K562 (cell line): ENCODE data around the gene MT1X.

Experiments
- GATA2 ChIP-seq: sonication (generic); formaldehyde crosslinking; IDR thresholded peaks from 2 replicates; pipeline ENCODE4 v1.4.0; 2020; ENCODE audit warnings: mild to moderate bottlenecking, missing genetic modification reagents
- SRSF3 ChIP-seq: fragments of 200-400 bp; formaldehyde crosslinking; IDR thresholded peaks from 2 replicates; pipeline ENCODE4 v1.6.1; 2016; ENCODE audit warnings: mild to moderate bottlenecking, low read length, moderate library complexity; ENCODE audit not compliant: insufficient read depth

- TF ChIP-seq SRSF3, result no peak
- TF ChIP-seq GATA2 (CRISPR knock-in tag), result no peak
Observed at GRCh38 chr16:56652600-56652999, 29.7 kb upstream of the MT1X start.
